K562 (cell line): ENCODE measurements around the gene ZNF544. TPM values are rescaled to one million over a fixed set of nuclear protein-coding genes. Genes with fewer than 3 reads are reported as not detected.

Experiments used
- CBFB ChIP-seq: sonication (generic); formaldehyde crosslinking; IDR thresholded peaks from 2 replicates; pipeline ENCODE4 v1.4.0; 2020; ENCODE audit warnings: mild to moderate bottlenecking, missing genetic modification reagents
- HDAC6 ChIP-seq: IDR thresholded peaks from 2 replicates; pipeline ENCODE4 v1.6.1; 2012; ENCODE audit warnings: low read depth, mild to moderate bottlenecking, control low read depth, inconsistent platforms, low read length, moderate library complexity
- KAT7 ChIP-seq: sonication (generic); formaldehyde crosslinking; IDR thresholded peaks from 2 replicates; pipeline ENCODE4 v1.8.0; 2022; ENCODE audit warnings: missing genetic modification reagents, mild to moderate bottlenecking, borderline replicate concordance
- KDM2B ChIP-seq: fragments of 250-450 bp; sonication (Bioruptor Pico); IDR thresholded peaks from 2 replicates; pipeline ENCODE4 v1.8.0; 2021; ENCODE audit warnings: mild to moderate bottlenecking, moderate library complexity
- KLF6 ChIP-seq: fragments of 250-450 bp; sonication (Bioruptor Pico); IDR thresholded peaks from 2 replicates; pipeline ENCODE4 v1.4.0; 2020; ENCODE audit warnings: mild to moderate bottlenecking, moderate library complexity, borderline replicate concordance
- LCOR ChIP-seq: sonication (generic); formaldehyde crosslinking; IDR thresholded peaks from 2 replicates; pipeline ENCODE4 v1.8.0; 2022; ENCODE audit warnings: mild to moderate bottlenecking, missing genetic modification reagents
- NRF1 ChIP-seq, 2 experiments: fragments of 450-650 bp; IDR thresholded peaks in 1 of 2; conservative IDR thresholded peaks in 1 of 2; 2 replicates each; pipeline ENCODE4 v1.6.1; 2014; ENCODE audit warnings: mild to moderate bottlenecking in 2 of 2
- PML ChIP-seq: IDR thresholded peaks from 2 replicates; pipeline ENCODE4 v1.6.1; 2012; ENCODE audit warnings: low read length, inconsistent platforms
- PYGO2 ChIP-seq: fragments of 450-650 bp; IDR thresholded peaks from 2 replicates; pipeline ENCODE4 v1.6.1; 2016; ENCODE audit warnings: mild to moderate bottlenecking, missing genetic modification characterization, moderate library complexity, missing compliant biosample characterization
- RB1 ChIP-seq: fragments of 450-650 bp; IDR thresholded peaks from 2 replicates; pipeline ENCODE4 v1.6.1; 2017; ENCODE audit warnings: low read depth, mild to moderate bottlenecking
- SOX6 ChIP-seq: fragments of 450-650 bp; IDR thresholded peaks from 2 replicates; pipeline ENCODE4 v1.6.1; 2014; ENCODE audit warnings: mild to moderate bottlenecking
- TAF15 ChIP-seq: fragments of 200-400 bp; formaldehyde crosslinking; IDR thresholded peaks from 2 replicates; pipeline ENCODE4 v1.6.1; 2017; ENCODE audit warnings: mild to moderate bottlenecking, low read depth, low read length, moderate library complexity
- TOE1 ChIP-seq, 2 experiments: fragments of 450-650 bp in 1 of 2; sonication (generic) in 1 of 2; formaldehyde crosslinking in 1 of 2; IDR thresholded peaks; 2 replicates each; pipeline versions ENCODE4 v1.7.1 to v1.8.0; 2016 to 2022; ENCODE audit warnings: borderline replicate concordance in 2 of 2, mild to moderate bottlenecking in 2 of 2, antibody characterized with exemption in 1 of 2, inconsistent platforms in 1 of 2, low read depth in 1 of 2, missing genetic modification reagents in 1 of 2, moderate library complexity in 1 of 2
- U2AF1 ChIP-seq: fragments of 200-400 bp; formaldehyde crosslinking; optimal IDR thresholded peaks from 2 replicates; pipeline ENCODE3; 2017; ENCODE audit warnings: mild to moderate bottlenecking, low read depth, low read length, moderate library complexity
- UBTF ChIP-seq, 2 experiments: IDR thresholded peaks; 2 replicates each; pipeline ENCODE4 v1.6.1; 2012; ENCODE audit warnings: improper control_type of control experiment in 2 of 2, low read depth in 2 of 2, low read length in 2 of 2, borderline replicate concordance in 1 of 2
- polyA plus RNA-seq, 8 experiments: library from polyadenylated mRNA; depleted of rRNA in 4 of 8; stranded (reverse) in 5 of 8; unstranded in 3 of 8; fragments of >200 nt; fragmentation: Nextera tagmentation in 2 of 8; fragmentation: Illumina TruSeq in 1 of 8; extraction: Ambion mirVana in 2 of 8; extraction: Trizol in 1 of 8; gene quantifications; 2 replicates each; pipeline versions ENCODE4 v1.2.1 to v1.2.3, GENCODE V29; 2011 to 2014; ENCODE audit warnings: inconsistent platforms in 1 of 8, missing spikeins in 1 of 8
- total RNA-seq, 7 experiments: library from RNA; depleted of rRNA in 6 of 7; stranded (reverse); fragments of >200 nt in 6 of 7; fragmentation: Illumina TruSeq in 2 of 7; extraction: Trizol in 2 of 7; gene quantifications; 2 replicates each; pipeline versions ENCODE4 v1.2.1 to v1.2.3, GENCODE V29; 2011 to 2021; ENCODE audit warnings: low replicate concordance in 1 of 7
- TF ChIP-seq, protein P1 (sequence below): fragments of 450-650 bp; IDR thresholded peaks from 2 replicates; pipeline ENCODE4 v1.6.1; 2018; ENCODE audit not compliant: partially characterized antibody
- TF ChIP-seq, protein P2 (sequence below): fragments of 450-650 bp; IDR thresholded peaks from 2 replicates; pipeline ENCODE4 v1.6.1; 2017; ENCODE audit warnings: mild to moderate bottlenecking, moderate library complexity
- TF ChIP-seq, protein P3 (sequence below), 2 experiments: IDR thresholded peaks; 2 replicates each; pipeline ENCODE4 v1.6.1; 2011; ENCODE audit warnings: borderline replicate concordance in 1 of 2, control low read depth in 1 of 2, low read depth in 1 of 2, low read length in 1 of 2, mild to moderate bottlenecking in 1 of 2, mixed read lengths in 1 of 2, moderate library complexity in 1 of 2; ENCODE audit not compliant: insufficient read depth in 1 of 2, insufficient read length in 1 of 2, poor library complexity in 1 of 2, severe bottlenecking in 1 of 2; ENCODE audit errors: extremely low read depth in 1 of 2

Gene ZNF544
- total and polyA plus RNA-seq, 9 of the 15 experiments (the other 6 are each of a cell fraction or from before 2014, with no cell fraction given), result 23.6 to 59.0 (median 41.4) TPM

DNA sequence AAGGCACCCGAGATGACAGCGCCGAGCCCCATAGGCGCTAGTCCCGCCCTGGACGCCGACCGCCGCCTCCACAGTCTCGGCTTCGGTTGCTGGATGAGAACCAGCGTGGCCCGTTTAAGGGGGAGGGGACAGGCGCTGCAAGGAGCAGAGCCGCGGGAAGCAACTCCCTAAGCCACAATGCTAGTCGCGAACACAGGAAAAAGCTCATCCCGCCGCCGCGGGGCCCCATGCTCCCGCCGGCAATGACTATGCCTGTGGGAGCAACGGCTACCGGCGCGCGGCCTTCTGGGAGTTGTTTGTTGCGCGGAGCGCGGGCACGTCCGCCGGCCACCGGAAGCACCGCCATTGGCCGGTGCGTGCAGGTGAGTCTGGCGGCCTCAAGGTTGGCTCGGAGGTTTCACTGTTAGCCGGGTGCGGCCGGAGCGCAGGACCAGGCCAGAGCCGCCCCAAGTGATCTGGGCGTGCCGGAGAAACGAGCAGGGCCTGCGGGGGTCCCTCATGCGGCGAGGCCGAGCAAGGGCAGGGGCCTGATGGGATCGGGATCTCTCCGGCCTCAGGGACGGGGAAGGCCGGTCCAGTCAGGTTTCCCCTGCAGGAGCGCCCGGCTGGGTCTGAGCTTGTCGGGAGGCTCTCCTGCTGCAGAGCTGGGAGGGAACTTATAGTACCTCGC, at the start of gene ZNF544 (continued):
- TF ChIP-seq, protein P1, sequence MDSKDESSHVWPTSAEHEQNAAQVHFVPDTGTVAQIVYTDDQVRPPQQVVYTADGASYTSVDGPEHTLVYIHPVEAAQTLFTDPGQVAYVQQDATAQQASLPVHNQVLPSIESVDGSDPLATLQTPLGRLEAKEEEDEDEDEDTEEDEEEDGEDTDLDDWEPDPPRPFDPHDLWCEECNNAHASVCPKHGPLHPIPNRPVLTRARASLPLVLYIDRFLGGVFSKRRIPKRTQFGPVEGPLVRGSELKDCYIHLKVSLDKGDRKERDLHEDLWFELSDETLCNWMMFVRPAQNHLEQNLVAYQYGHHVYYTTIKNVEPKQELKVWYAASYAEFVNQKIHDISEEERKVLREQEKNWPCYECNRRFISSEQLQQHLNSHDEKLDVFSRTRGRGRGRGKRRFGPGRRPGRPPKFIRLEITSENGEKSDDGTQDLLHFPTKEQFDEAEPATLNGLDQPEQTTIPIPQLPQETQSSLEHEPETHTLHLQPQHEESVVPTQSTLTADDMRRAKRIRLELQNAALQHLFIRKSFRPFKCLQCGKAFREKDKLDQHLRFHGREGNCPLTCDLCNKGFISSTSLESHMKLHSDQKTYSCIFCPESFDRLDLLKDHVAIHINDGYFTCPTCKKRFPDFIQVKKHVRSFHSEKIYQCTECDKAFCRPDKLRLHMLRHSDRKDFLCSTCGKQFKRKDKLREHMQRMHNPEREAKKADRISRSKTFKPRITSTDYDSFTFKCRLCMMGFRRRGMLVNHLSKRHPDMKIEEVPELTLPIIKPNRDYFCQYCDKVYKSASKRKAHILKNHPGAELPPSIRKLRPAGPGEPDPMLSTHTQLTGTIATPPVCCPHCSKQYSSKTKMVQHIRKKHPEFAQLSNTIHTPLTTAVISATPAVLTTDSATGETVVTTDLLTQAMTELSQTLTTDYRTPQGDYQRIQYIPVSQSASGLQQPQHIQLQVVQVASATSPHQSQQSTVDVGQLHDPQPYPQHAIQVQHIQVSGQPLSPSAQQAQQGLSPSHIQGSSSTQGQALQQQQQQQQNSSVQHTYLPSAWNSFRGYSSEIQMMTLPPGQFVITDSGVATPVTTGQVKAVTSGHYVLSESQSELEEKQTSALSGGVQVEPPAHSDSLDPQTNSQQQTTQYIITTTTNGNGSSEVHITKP, result no peak
- TF ChIP-seq TAF15, result no peak
- TF ChIP-seq U2AF1, result no peak
- TF ChIP-seq CBFB, result no peak
- TF ChIP-seq SOX6, result no peak
- TF ChIP-seq KDM2B (CRISPR knock-in tag), result no peak
- peak in 1 of 2 experiments; percentile 42; a peak in 1 of 4 replicates for TF ChIP-seq UBTF (IDR thresholded peaks at IDR 0.05; ENCODE audit: borderline replicate concordance in 1 of 2, low read depth in 2 of 2, low read length in 2 of 2)
- TF ChIP-seq, protein P2, sequence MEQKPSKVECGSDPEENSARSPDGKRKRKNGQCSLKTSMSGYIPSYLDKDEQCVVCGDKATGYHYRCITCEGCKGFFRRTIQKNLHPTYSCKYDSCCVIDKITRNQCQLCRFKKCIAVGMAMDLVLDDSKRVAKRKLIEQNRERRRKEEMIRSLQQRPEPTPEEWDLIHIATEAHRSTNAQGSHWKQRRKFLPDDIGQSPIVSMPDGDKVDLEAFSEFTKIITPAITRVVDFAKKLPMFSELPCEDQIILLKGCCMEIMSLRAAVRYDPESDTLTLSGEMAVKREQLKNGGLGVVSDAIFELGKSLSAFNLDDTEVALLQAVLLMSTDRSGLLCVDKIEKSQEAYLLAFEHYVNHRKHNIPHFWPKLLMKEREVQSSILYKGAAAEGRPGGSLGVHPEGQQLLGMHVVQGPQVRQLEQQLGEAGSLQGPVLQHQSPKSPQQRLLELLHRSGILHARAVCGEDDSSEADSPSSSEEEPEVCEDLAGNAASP, result no peak
- no peak for TF ChIP-seq LCOR (CRISPR knock-in tag)
- TF ChIP-seq HDAC6, result no peak
- TF ChIP-seq, protein P3, sequence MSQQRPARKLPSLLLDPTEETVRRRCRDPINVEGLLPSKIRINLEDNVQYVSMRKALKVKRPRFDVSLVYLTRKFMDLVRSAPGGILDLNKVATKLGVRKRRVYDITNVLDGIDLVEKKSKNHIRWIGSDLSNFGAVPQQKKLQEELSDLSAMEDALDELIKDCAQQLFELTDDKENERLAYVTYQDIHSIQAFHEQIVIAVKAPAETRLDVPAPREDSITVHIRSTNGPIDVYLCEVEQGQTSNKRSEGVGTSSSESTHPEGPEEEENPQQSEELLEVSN (IDR thresholded peaks at IDR 0.05; ENCODE audit: borderline replicate concordance in 1 of 2, extremely low read depth in 1 of 2, insufficient read depth in 1 of 2, insufficient read length in 1 of 2, low read depth in 1 of 2, low read length in 1 of 2, poor library complexity in 1 of 2, severe bottlenecking in 1 of 2), result peak; percentile 70 to 85
- TF ChIP-seq PYGO2 (tag), result no peak
- peak; percentile 69; the same call in 1 of the 2 replicates for TF ChIP-seq TOE1 (IDR thresholded peaks at IDR 0.05; ENCODE audit: borderline replicate concordance)
- no peak for TF ChIP-seq TOE1 (CRISPR knock-in tag; IDR thresholded peaks at IDR 0.05; ENCODE audit: borderline replicate concordance, low read depth)
- TF ChIP-seq PML, result peak; percentile 64
- peak; percentile 65 to 71 for TF ChIP-seq NRF1 (conservative IDR thresholded peaks at IDR 0.05 in 1 of 2, IDR thresholded peaks at IDR 0.05 in 1 of 2)
- peak; percentile 64; the same call in 1 of the 2 replicates for TF ChIP-seq RB1
- no peak for TF ChIP-seq KAT7
- TF ChIP-seq KLF6 (CRISPR knock-in tag), result no peak
